Measurements from ENCODE around the gene ALLC. TPM values are rescaled to one million over a fixed set of nuclear protein-coding genes. Genes with fewer than 3 reads are reported as not detected.

Gene ALLC
- total and polyA plus RNA-seq, 5 donors: 0.23 to 0.57 (median 0.32) TPM; not detected in 1

- H3K4me1 ChIP-seq (ENCODE audit: control insufficient read depth, insufficient read depth, low read length): no peaks in the 10 kb centered on the region
- 78% methylated on average over 26 of the region's 26 CpGs for WGBS
- intact Hi-C loops (cut with DNase I): loop anchor here in 1 of 4 donors (10.0 kb wide), 1 partner anchor 57 kb away; no protein-coding TSS in a partner anchor
- H3K27ac ChIP-seq (ENCODE audit: low read length): no peak overlapping the region
- no peaks in the 10 kb centered on the region for H3K27me3 ChIP-seq (ENCODE audit: control insufficient read depth, insufficient read depth)
- DNase-seq: no peak
- no peaks in the 10 kb centered on the region for H3K9me3 ChIP-seq (ENCODE audit: control insufficient read depth, low read length)
- H3K4me3 ChIP-seq (ENCODE audit: low read length): no peak overlapping the region
- ATAC-seq: no peak
These were observed 16.1 kb upstream of the ALLC start for GRCh38 chr2:3641841-3642421.

GRCh38 chr2:3642521-3643215 lies 15.3 kb upstream of the ALLC start:
- Histone ChIP-seq H3K4me1 (ENCODE audit: control insufficient read depth, insufficient read depth, low read length) (no peaks in the 10 kb centered on the region), H3K4me3 (ENCODE audit: low read length) (no peak overlapping the region), H3K9me3 (ENCODE audit: control insufficient read depth, low read length) (no peaks in the 10 kb centered on the region), H3K27me3 (ENCODE audit: control insufficient read depth, insufficient read depth) (no peaks in the 10 kb centered on the region), H3K27ac (ENCODE audit: low read length) (no peak overlapping the region)
- intact Hi-C loops (cut with DNase I): loop anchor here in 1 of 4 donors (10.0 kb wide), 1 partner anchor 58 kb away; no protein-coding TSS in a partner anchor
- no peak for ATAC-seq
- WGBS: 82% methylated on average over 18 of the region's 18 CpGs
- peak in 2 of 3 donors; percentile 19 to 27 for DNase-seq

- Histone ChIP-seq H3K27me3 (ENCODE audit: control insufficient read depth, insufficient read depth) (no peaks in the 10 kb centered on the region), H3K4me3 (ENCODE audit: low read length) (no peak overlapping the region), H3K9me3 (ENCODE audit: control insufficient read depth, low read length) (no peaks in the 10 kb centered on the region), H3K27ac (ENCODE audit: low read length) (no peak overlapping the region), H3K4me1 (ENCODE audit: control insufficient read depth, insufficient read depth, low read length) (no peaks in the 10 kb centered on the region)
- intact Hi-C loops (cut with DNase I): loop anchor here in 1 of 4 donors (10.0 kb wide), 1 partner anchor 59 kb away; no protein-coding TSS in a partner anchor
- DNase-seq: peak in 2 of 3 donors; percentile 34 to 42
- WGBS: 94% methylated on average over 48 of the region's 48 CpGs
- ATAC-seq: no peak
These were observed 14.4 kb upstream of the ALLC start for GRCh38 chr2:3643371-3644245.

- Histone ChIP-seq H3K4me3 (ENCODE audit: low read length) (no peak overlapping the region), H3K9me3 (ENCODE audit: control insufficient read depth, low read length) (no peaks in the 10 kb centered on the region), H3K27me3 (ENCODE audit: control insufficient read depth, insufficient read depth) (no peaks in the 10 kb centered on the region), H3K4me1 (ENCODE audit: control insufficient read depth, insufficient read depth, low read length) (no peaks in the 10 kb centered on the region), H3K27ac (ENCODE audit: low read length) (no peak overlapping the region)
- DNase-seq (no peak), ATAC-seq (no peak)
- intact Hi-C loops (cut with DNase I): loop anchor here in 1 of 4 donors (10.0 kb wide), 1 partner anchor 59 kb away; no protein-coding TSS in a partner anchor
These were observed 13.8 kb upstream of the ALLC start for GRCh38 chr2:3644246-3644525.

- intact Hi-C loops (cut with DNase I): loop anchor here in 1 of 4 donors (10.0 kb wide), 1 partner anchor 60 kb away; no protein-coding TSS in a partner anchor
- ATAC-seq (no peak), DNase-seq (no peak)
- 86% methylated on average over 15 of the region's 15 CpGs for WGBS
- H3K4me1 ChIP-seq (ENCODE audit: control insufficient read depth, insufficient read depth, low read length): no peaks in the 10 kb centered on the region
- no peak overlapping the region for H3K4me3 ChIP-seq (ENCODE audit: low read length)
- no peaks in the 10 kb centered on the region for H3K27me3 ChIP-seq (ENCODE audit: control insufficient read depth, insufficient read depth)
- no peaks in the 10 kb centered on the region for H3K9me3 ChIP-seq (ENCODE audit: control insufficient read depth, low read length)
- no peak overlapping the region for H3K27ac ChIP-seq (ENCODE audit: low read length)
These were observed 13.0 kb upstream of the ALLC start for GRCh38 chr2:3644891-3645605.

GRCh38 chr2:3645745-3646389 lies 12.1 kb upstream of the ALLC start:
- 71% methylated on average over 10 of the region's 10 CpGs for WGBS
- Histone ChIP-seq H3K27ac (ENCODE audit: low read length) (no peak overlapping the region), H3K27me3 (ENCODE audit: control insufficient read depth, insufficient read depth) (no peaks in the 10 kb centered on the region), H3K9me3 (ENCODE audit: control insufficient read depth, low read length) (no peaks in the 10 kb centered on the region), H3K4me3 (ENCODE audit: low read length) (no peak overlapping the region), H3K4me1 (ENCODE audit: control insufficient read depth, insufficient read depth, low read length) (no peaks in the 10 kb centered on the region)
- DNase-seq (peak in 1 of 3 donors; percentile 39), ATAC-seq (peak in 1 of 2 donors; percentile 49)
- intact Hi-C loops (cut with DNase I): loop anchor here in 1 of 4 donors (10.0 kb wide), 1 partner anchor 61 kb away; no protein-coding TSS in a partner anchor

GRCh38 chr2:3646446-3646845 lies 11.6 kb upstream of the ALLC start:
- DNase-seq (no peak), ATAC-seq (no peak)
- whole genome bisulfite sequencing: 91% methylated on average over 8 of the region's 8 CpGs
- no peak overlapping the region for H3K27ac ChIP-seq (ENCODE audit: low read length)
- no peaks in the 10 kb centered on the region for H3K27me3 ChIP-seq (ENCODE audit: control insufficient read depth, insufficient read depth)
- H3K4me3 ChIP-seq (ENCODE audit: low read length): no peak overlapping the region
- no peaks in the 10 kb centered on the region for H3K9me3 ChIP-seq (ENCODE audit: control insufficient read depth, low read length)
- intact Hi-C loops (cut with DNase I): loop anchor here in 1 of 4 donors (10.0 kb wide), 1 partner anchor 62 kb away; no protein-coding TSS in a partner anchor
- H3K4me1 ChIP-seq (ENCODE audit: control insufficient read depth, insufficient read depth, low read length): no peaks in the 10 kb centered on the region

GRCh38 chr2:3647246-3647645 lies 10.8 kb upstream of the ALLC start:
- Histone ChIP-seq H3K27ac (ENCODE audit: low read length) (no peak overlapping the region), H3K9me3 (ENCODE audit: control insufficient read depth, low read length) (no peaks in the 10 kb centered on the region), H3K4me3 (ENCODE audit: low read length) (no peak overlapping the region), H3K27me3 (ENCODE audit: control insufficient read depth, insufficient read depth) (no peaks in the 10 kb centered on the region), H3K4me1 (ENCODE audit: control insufficient read depth, insufficient read depth, low read length) (no peaks in the 10 kb centered on the region)
- 71% methylated on average over 13 of the region's 13 CpGs for WGBS
- DNase-seq (no peak), ATAC-seq (no peak)
- intact Hi-C loops (cut with DNase I): loop anchor here in 1 of 4 donors (10.0 kb wide), 1 partner anchor 62 kb away; no protein-coding TSS in a partner anchor

- no peak for DNase-seq
- Histone ChIP-seq H3K27ac (ENCODE audit: low read length) (no peak overlapping the region), H3K4me3 (ENCODE audit: low read length) (no peak overlapping the region), H3K27me3 (ENCODE audit: control insufficient read depth, insufficient read depth) (no peaks in the 10 kb centered on the region), H3K9me3 (ENCODE audit: control insufficient read depth, low read length) (no peaks in the 10 kb centered on the region), H3K4me1 (ENCODE audit: control insufficient read depth, insufficient read depth, low read length) (no peaks in the 10 kb centered on the region)
- no peak for ATAC-seq
- intact Hi-C loops (cut with DNase I): loop anchor here in 1 of 4 donors (10.0 kb wide), 1 partner anchor 63 kb away; no protein-coding TSS in a partner anchor
- 87% methylated on average over 14 of the region's 14 CpGs for WGBS
These were observed 10.0 kb upstream of the ALLC start for GRCh38 chr2:3647831-3648651.

Measured in right cardiac atrium (tissue), 5 donors.